Epidermal melanocyte (primary cell): Measurements from ENCODE around the gene NOVA2.
"Not testable (repeated sequence)": the region's sequence is repeated elsewhere in the genome, so short reads cannot be mapped to it uniquely, and the experiment has no call there.

ENCODE experiments used
- DNase-seq: peaks from one replicate; pipeline ENCODE4 v3.0.0; 2011; ENCODE audit warnings: low spot score; ENCODE audit not compliant: insufficient read length

The NOVA2 gene

GRCh38 chr19:45895983-45896599 is 77.6 kb downstream of the NOVA2 start:
- DNase-seq = not testable (repeated sequence)

- DNase-seq = no peak
Measured at GRCh38 chr19:45895519-45895972, 78.1 kb downstream of the NOVA2 start.

GRCh38 chr19:45890877-45891276 is 82.8 kb downstream of the NOVA2 start:
- no peak for DNase-seq

GRCh38 chr19:45889210-45889885 is 84.3 kb downstream of the NOVA2 start:
- DNase-seq = no peak

GRCh38 chr19:45887200-45887710 is 86.4 kb downstream of the NOVA2 start:
- DNase-seq = no peak

GRCh38 chr19:45886427-45887199 is 87.1 kb downstream of the NOVA2 start:
- DNase-seq = peak; percentile 99

GRCh38 chr19:45885556-45886426 is 87.9 kb downstream of the NOVA2 start, which contains the start of gene IRF2BP1:
IRF2BP1 (minus strand) TSS chr19:45886141; CDS start chr19:45885774, 367 bp downstream.
- peak; percentile 96 for DNase-seq

- DNase-seq = no peak
Measured at GRCh38 chr19:45884682-45885555, 88.7 kb downstream of the NOVA2 start.

- DNase-seq = no peak
Measured at GRCh38 chr19:45883881-45884681, 89.6 kb downstream of the NOVA2 start.
